Breast epithelium (tissue), 4 donors: ENCODE data around the gene CNTN5. TPM values are rescaled to one million over a fixed set of nuclear protein-coding genes. Genes with fewer than 3 reads are reported as not detected.

Source experiments
- DNase-seq, 2 donors: peaks; one replicate each; pipeline ENCODE4 v3.0.0-alpha.2; 2019; ENCODE audit warnings: low spot score in 2 of 2
- H3K27ac ChIP-seq, 2 donors: fragments of 200-600 bp; sonication (generic) in 1 of 2; one replicate each; pipeline ENCODE4 v1.5.1; 2016 to 2019; ENCODE audit warnings: mild to moderate bottlenecking in 1 of 2
- H3K27me3 ChIP-seq, 2 donors: fragments of 200-600 bp; sonication (generic) in 1 of 2; one replicate each; pipeline versions ENCODE4 v1.5.1 to v1.6.0; 2017 to 2019; ENCODE audit warnings: control low read depth in 1 of 2, mild to moderate bottlenecking in 1 of 2
- H3K36me3 ChIP-seq: fragments of 200-600 bp; one replicate; pipeline ENCODE4 v1.5.1; 2019
- H3K4me1 ChIP-seq, 2 donors: fragments of 200-600 bp; sonication (generic); one replicate each; pipeline ENCODE4 v1.5.1; 2016 to 2019; ENCODE audit warnings: control low read depth in 1 of 2
- H3K4me3 ChIP-seq, 3 donors: fragments of 200-600 bp; sonication (generic); 1 replicate in 2 of 3; 2 replicates in 1 of 3; pipeline ENCODE4 v1.5.1; 2016 to 2019; ENCODE audit warnings: mild to moderate bottlenecking in 3 of 3, moderate library complexity in 2 of 3
- H3K9me3 ChIP-seq, 2 donors: fragments of 200-600 bp; sonication (generic) in 1 of 2; one replicate each; pipeline ENCODE4 v1.5.1; 2016 to 2019; ENCODE audit warnings: control low read depth in 1 of 2
- POLR2A ChIP-seq: fragments of 450-650 bp; IDR thresholded peaks from one replicate; pipeline ENCODE4 v1.6.1; 2016; ENCODE audit warnings: antibody characterized with exemption, mild to moderate bottlenecking, moderate library complexity
- POLR2AphosphoS5 ChIP-seq, 3 donors: sonication (generic); formaldehyde crosslinking; IDR thresholded peaks; one replicate each; pipeline ENCODE4 v1.6.1; 2017; ENCODE audit warnings: antibody characterized with exemption in 3 of 3
- intact Hi-C: fragments of 100-400 bp; cut with DNase I; formaldehyde crosslinking; loops from one replicate; pipeline ENCODE4 v1.15.1; 2023; ENCODE audit warnings: low total_unique reads
- total RNA-seq, 3 donors: library from RNA; depleted of rRNA; stranded (reverse); fragments of >200 nt; gene quantifications; one replicate each; pipeline ENCODE4 v1.1.0, GENCODE V29; 2016
- TF ChIP-seq, protein P1 (sequence below), 3 donors: fragments of 450-650 bp; IDR thresholded peaks; one replicate each; pipeline ENCODE4 v1.5.1; 2016 to 2017; ENCODE audit warnings: antibody characterized with exemption in 3 of 3, mild to moderate bottlenecking in 3 of 3, moderate library complexity in 3 of 3

CNTN5 gene
- total RNA-seq, 3 donors from 2014 or later = not detected

DNA sequence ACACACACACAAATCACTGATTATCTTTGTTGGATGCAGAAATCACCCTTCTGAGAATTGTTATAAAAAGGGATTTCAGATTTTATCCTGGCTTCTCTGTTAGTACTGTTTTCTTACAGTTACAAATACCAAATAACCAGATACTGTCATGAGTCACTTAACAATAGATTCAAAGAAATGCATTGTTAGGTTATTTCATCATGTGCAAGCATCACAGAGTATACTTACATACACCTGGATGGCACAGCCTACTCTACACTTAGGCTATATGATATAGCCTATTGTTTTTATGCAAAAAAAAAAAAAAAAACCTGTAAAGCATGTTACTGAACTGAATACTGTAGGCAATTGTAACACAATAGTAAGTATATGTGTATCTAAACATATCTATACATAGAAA, 1347.1 kb downstream of the CNTN5 start:
- intact Hi-C loops = no loop called here
- no peak overlapping the region for H3K27ac ChIP-seq
- no peak overlapping the region for H3K4me3 ChIP-seq
- TF ChIP-seq POLR2A = no peak
- TF ChIP-seq, protein P1, sequence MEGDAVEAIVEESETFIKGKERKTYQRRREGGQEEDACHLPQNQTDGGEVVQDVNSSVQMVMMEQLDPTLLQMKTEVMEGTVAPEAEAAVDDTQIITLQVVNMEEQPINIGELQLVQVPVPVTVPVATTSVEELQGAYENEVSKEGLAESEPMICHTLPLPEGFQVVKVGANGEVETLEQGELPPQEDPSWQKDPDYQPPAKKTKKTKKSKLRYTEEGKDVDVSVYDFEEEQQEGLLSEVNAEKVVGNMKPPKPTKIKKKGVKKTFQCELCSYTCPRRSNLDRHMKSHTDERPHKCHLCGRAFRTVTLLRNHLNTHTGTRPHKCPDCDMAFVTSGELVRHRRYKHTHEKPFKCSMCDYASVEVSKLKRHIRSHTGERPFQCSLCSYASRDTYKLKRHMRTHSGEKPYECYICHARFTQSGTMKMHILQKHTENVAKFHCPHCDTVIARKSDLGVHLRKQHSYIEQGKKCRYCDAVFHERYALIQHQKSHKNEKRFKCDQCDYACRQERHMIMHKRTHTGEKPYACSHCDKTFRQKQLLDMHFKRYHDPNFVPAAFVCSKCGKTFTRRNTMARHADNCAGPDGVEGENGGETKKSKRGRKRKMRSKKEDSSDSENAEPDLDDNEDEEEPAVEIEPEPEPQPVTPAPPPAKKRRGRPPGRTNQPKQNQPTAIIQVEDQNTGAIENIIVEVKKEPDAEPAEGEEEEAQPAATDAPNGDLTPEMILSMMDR (IDR thresholded peaks at IDR 0.05) = no peak
- no peak for TF ChIP-seq POLR2AphosphoS5 (IDR thresholded peaks at IDR 0.05)
- H3K36me3 ChIP-seq = no peaks in the 10 kb centered on the region
- no peak for DNase-seq
- no peaks in the 10 kb centered on the region for H3K4me1 ChIP-seq
- H3K9me3 ChIP-seq = peaks cover 6 to 18% of the 10 kb centered on the region in 2 donors
- H3K27me3 ChIP-seq = no peaks in the 10 kb centered on the region

DNA sequence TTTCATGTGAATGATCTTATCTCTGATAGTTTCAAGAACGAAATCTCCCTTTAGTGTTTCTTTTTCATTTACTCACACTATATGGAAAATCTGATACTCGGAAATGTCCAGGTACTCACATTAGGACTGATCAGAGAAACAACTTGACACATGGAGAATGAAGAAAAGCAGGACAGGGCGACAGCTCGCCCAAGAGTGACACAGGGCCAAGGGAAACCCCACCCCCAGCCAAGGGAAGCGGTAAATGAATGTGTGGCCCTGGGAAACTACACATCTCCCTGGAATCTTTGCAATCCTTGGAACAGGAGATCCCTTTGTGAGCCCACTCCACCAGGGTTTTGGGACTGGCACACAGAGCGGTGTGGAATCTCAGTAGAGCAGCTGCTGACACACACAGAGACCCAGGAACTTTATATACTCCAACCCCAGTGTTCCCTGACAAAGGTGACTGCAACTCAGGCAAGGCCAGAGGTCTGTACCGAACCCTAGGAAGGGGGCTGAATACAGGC, 1362.7 kb downstream of the CNTN5 start:
- H3K36me3 ChIP-seq = no peaks in the 10 kb centered on the region

DNA sequence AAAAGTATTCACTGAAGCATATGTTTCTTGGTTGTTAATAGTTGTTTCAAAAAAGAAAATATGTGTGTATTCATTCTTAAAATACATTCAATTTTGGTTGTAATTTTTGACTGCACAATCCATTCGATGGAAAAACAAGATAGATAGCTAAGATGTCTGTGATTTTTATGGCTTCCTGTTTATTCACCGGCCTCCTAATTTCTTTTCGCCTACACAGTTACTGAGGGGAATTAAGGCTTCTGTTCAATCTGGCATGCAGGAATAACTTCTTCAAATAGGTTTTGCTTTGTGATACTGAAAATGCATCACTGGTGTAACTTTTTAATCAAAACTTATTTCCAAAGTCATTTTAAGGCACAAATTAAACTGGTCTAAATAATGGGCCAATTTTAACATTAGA, 1375.5 kb downstream of the CNTN5 start:
- H3K27me3 ChIP-seq = no peaks in the 10 kb centered on the region
- no peak for DNase-seq
- no peak overlapping the region for H3K27ac ChIP-seq
- no peaks in the 10 kb centered on the region for H3K4me1 ChIP-seq
- no peak overlapping the region for H3K4me3 ChIP-seq
- TF ChIP-seq POLR2AphosphoS5 (IDR thresholded peaks at IDR 0.05) (no peak), POLR2A (no peak)
- TF ChIP-seq, protein P1 (IDR thresholded peaks at IDR 0.05) = no peak
- intact Hi-C loops = no loop called here
- H3K9me3 ChIP-seq = peaks cover 0 to 9% of the 10 kb centered on the region in 2 donors
- no peaks in the 10 kb centered on the region for H3K36me3 ChIP-seq

More for the DNA sequence above, 1362.7 kb downstream of the CNTN5 start:
- TF ChIP-seq POLR2AphosphoS5 (IDR thresholded peaks at IDR 0.05) (no peak), POLR2A (no peak)
- TF ChIP-seq, protein P1 (IDR thresholded peaks at IDR 0.05) = no peak
- no peak for DNase-seq
- H3K4me1 ChIP-seq = no peaks in the 10 kb centered on the region
- H3K9me3 ChIP-seq = peaks cover 0 to 8% of the 10 kb centered on the region in 2 donors
- H3K4me3 ChIP-seq = no peak overlapping the region
- intact Hi-C loops = no loop called here
- no peaks in the 10 kb centered on the region for H3K27me3 ChIP-seq
- H3K27ac ChIP-seq = no peak overlapping the region

DNA sequence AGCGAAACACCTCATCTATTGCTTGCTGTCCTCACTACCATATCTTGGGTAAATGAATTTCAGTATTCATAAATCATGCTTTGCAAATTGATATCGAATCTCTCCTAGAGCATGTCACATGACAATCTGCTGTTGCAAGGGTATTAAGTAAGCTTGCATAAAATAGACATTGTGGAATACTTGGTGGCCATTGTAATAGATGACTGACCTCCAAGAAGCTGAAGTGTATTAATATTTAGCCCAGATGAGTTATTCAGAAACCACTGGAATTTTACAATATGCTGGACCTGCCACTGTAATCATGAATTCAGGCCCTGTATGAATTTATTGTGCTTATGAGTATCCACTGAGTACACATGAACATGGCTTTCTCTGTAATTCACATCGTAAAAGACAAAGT, 1376.7 kb downstream of the CNTN5 start:
- no peak overlapping the region for H3K27ac ChIP-seq
- H3K4me1 ChIP-seq = no peaks in the 10 kb centered on the region
- intact Hi-C loops = no loop called here
- no peaks in the 10 kb centered on the region for H3K36me3 ChIP-seq
- no peak for DNase-seq
- H3K4me3 ChIP-seq = no peak overlapping the region
- TF ChIP-seq, protein P1 (IDR thresholded peaks at IDR 0.05) = no peak
- no peak for TF ChIP-seq POLR2A
- TF ChIP-seq POLR2AphosphoS5 (IDR thresholded peaks at IDR 0.05) = no peak
- H3K27me3 ChIP-seq = no peaks in the 10 kb centered on the region
- H3K9me3 ChIP-seq = peaks cover 0 to 14% of the 10 kb centered on the region in 2 donors

DNA sequence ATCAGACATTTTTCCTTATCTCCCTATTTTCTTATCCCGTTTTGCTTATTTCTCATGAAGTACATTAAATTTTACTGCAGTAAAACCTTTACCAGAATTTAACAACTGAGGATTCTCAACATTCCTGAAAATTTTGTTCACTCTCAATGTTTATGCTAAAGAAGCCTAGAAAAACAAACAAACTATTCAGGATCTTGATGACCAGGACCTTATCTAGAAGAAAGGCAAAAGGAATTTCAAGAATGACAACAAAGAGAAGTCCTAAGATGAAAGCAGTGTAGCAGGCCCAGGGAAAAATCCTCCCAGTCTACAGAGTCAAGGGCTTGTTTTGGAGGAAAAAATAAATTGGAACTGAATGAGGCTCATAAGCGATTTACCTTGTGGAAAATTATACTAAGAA, 1383.1 kb downstream of the CNTN5 start:
- intact Hi-C loops = no loop called here
- no peak overlapping the region for H3K27ac ChIP-seq
- H3K36me3 ChIP-seq = no peaks in the 10 kb centered on the region
- H3K9me3 ChIP-seq = peaks cover 0 to 21% of the 10 kb centered on the region in 2 donors
- H3K27me3 ChIP-seq = no peaks in the 10 kb centered on the region
- H3K4me1 ChIP-seq = no peaks in the 10 kb centered on the region
- TF ChIP-seq POLR2AphosphoS5 (IDR thresholded peaks at IDR 0.05) (no peak), POLR2A (no peak)
- TF ChIP-seq, protein P1 (IDR thresholded peaks at IDR 0.05) = no peak
- no peak for DNase-seq
- H3K4me3 ChIP-seq = no peak overlapping the region
